Measurements from ENCODE around the gene SPCS1. TPM values are rescaled to one million over a fixed set of nuclear protein-coding genes. Genes with fewer than 3 reads are reported as not detected.
A peak's percentile ranks its signal among the peaks of the same experiment; 100 is the strongest.

The SPCS1 gene
- total RNA-seq, 1 experiment from 2014 or later: 93.2 TPM

DNA sequence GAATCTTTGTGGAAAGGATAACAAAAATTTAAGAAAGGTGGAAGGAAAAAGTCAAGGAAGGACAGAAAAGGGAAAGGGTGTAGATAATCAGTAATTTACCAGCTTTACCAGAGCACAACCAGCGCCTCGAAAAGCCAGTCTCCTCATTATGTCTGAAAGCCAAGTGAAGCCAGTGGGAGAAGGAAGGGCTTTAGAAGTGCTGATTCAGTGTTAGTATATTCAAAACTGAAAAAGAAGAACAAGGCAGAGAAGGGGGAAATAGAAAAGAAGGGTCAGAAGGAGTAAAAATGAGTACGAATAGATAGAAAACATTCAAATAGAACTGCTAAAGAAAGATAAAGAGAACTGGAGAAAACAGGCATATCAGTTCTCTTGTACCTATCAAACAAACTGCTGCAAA lies 24.3 kb upstream of the SPCS1 start:
- Histone ChIP-seq H3K9me3 (ENCODE audit: control insufficient read depth, insufficient read depth, low read depth, low read length) (no peaks in the 10 kb centered on the region), H3K36me3 (ENCODE audit: control insufficient read depth, insufficient read depth, low read length) (peaks cover 5% of the 10 kb centered on the region), H3K27ac (ENCODE audit: low read length) (peak overlapping the region; percentile 44; the same call in 1 of the 2 replicates), H3K27me3 (ENCODE audit: control insufficient read depth, insufficient read depth, low read length) (no peaks in the 10 kb centered on the region), H3K4me1 (ENCODE audit: control insufficient read depth, insufficient read depth, low read length) (peaks cover 19% of the 10 kb centered on the region), H3K4me3 (ENCODE audit: low read depth in 2 of 2, low read length in 2 of 2) (no peak overlapping the region)
- POLR2A ChIA-PET: interaction anchor here (0.7 kb wide), 1 partner anchor 10 kb away, joined by 6 read pairs; no protein-coding TSS in a partner anchor
- intact Hi-C loops (cut with micrococcal nuclease; ENCODE audit: unreplicated experiment) (no loop called here), in situ Hi-C loops (cut with HindIII; ENCODE audit: low pct_unique_long_range_greater_than_20kb, low sequenced_read_pairs) (no loop called here)
- DNase-seq (ENCODE audit: low read depth, low spot score) (no peak), ATAC-seq (no peak)
- CTCF ChIA-PET: interaction anchor here (1.0 kb wide), 1 partner anchor 155 kb away, joined by 5 read pairs; no protein-coding TSS in a partner anchor
- TF ChIP-seq SIN3A (IDR thresholded peaks at IDR 0.05; ENCODE audit: borderline replicate concordance, insufficient read depth, low read depth, low read length) (no peak), POLR2AphosphoS5 (IDR thresholded peaks at IDR 0.05; ENCODE audit: low read depth, low read length) (no peak), TCF7L2 (IDR thresholded peaks at IDR 0.05; ENCODE audit: low read depth, low read length) (no peak)
- TF ChIP-seq, protein P1, sequence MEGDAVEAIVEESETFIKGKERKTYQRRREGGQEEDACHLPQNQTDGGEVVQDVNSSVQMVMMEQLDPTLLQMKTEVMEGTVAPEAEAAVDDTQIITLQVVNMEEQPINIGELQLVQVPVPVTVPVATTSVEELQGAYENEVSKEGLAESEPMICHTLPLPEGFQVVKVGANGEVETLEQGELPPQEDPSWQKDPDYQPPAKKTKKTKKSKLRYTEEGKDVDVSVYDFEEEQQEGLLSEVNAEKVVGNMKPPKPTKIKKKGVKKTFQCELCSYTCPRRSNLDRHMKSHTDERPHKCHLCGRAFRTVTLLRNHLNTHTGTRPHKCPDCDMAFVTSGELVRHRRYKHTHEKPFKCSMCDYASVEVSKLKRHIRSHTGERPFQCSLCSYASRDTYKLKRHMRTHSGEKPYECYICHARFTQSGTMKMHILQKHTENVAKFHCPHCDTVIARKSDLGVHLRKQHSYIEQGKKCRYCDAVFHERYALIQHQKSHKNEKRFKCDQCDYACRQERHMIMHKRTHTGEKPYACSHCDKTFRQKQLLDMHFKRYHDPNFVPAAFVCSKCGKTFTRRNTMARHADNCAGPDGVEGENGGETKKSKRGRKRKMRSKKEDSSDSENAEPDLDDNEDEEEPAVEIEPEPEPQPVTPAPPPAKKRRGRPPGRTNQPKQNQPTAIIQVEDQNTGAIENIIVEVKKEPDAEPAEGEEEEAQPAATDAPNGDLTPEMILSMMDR (IDR thresholded peaks at IDR 0.05): no peak
- TF ChIP-seq, protein P2, sequence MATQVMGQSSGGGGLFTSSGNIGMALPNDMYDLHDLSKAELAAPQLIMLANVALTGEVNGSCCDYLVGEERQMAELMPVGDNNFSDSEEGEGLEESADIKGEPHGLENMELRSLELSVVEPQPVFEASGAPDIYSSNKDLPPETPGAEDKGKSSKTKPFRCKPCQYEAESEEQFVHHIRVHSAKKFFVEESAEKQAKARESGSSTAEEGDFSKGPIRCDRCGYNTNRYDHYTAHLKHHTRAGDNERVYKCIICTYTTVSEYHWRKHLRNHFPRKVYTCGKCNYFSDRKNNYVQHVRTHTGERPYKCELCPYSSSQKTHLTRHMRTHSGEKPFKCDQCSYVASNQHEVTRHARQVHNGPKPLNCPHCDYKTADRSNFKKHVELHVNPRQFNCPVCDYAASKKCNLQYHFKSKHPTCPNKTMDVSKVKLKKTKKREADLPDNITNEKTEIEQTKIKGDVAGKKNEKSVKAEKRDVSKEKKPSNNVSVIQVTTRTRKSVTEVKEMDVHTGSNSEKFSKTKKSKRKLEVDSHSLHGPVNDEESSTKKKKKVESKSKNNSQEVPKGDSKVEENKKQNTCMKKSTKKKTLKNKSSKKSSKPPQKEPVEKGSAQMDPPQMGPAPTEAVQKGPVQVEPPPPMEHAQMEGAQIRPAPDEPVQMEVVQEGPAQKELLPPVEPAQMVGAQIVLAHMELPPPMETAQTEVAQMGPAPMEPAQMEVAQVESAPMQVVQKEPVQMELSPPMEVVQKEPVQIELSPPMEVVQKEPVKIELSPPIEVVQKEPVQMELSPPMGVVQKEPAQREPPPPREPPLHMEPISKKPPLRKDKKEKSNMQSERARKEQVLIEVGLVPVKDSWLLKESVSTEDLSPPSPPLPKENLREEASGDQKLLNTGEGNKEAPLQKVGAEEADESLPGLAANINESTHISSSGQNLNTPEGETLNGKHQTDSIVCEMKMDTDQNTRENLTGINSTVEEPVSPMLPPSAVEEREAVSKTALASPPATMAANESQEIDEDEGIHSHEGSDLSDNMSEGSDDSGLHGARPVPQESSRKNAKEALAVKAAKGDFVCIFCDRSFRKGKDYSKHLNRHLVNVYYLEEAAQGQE (IDR thresholded peaks at IDR 0.05; ENCODE audit: insufficient read depth in 1 of 2, low read depth in 2 of 2, low read length in 1 of 2): no peak
- no TSS peak for BruUV-seq (replicated peaks)

GRCh38 chr3:52682016-52682415 lies 23.9 kb upstream of the SPCS1 start:
- TF ChIP-seq TCF7L2 (IDR thresholded peaks at IDR 0.05; ENCODE audit: low read depth, low read length): no peak
- TF ChIP-seq, protein P1 (IDR thresholded peaks at IDR 0.05): peak; percentile 43
- ATAC-seq (no peak), DNase-seq (ENCODE audit: low read depth, low spot score) (no peak)
- POLR2A ChIA-PET: interaction anchor here (0.7 kb wide), 1 partner anchor 10 kb away, joined by 6 read pairs; no protein-coding TSS in a partner anchor
- peaks cover 19% of the 10 kb centered on the region for H3K4me1 ChIP-seq (ENCODE audit: control insufficient read depth, insufficient read depth, low read length)
- H3K9me3 ChIP-seq (ENCODE audit: control insufficient read depth, insufficient read depth, low read depth, low read length): no peaks in the 10 kb centered on the region
- H3K36me3 ChIP-seq (ENCODE audit: control insufficient read depth, insufficient read depth, low read length): peaks cover 10% of the 10 kb centered on the region
- in situ Hi-C loops (cut with HindIII; ENCODE audit: low pct_unique_long_range_greater_than_20kb, low sequenced_read_pairs) (no loop called here), intact Hi-C loops (cut with micrococcal nuclease; ENCODE audit: unreplicated experiment) (no loop called here)
- no peaks in the 10 kb centered on the region for H3K27me3 ChIP-seq (ENCODE audit: control insufficient read depth, insufficient read depth, low read length)
- H3K27ac ChIP-seq (ENCODE audit: low read length): peak overlapping the region; percentile 44; the same call in 1 of the 2 replicates
- H3K4me3 ChIP-seq (ENCODE audit: low read depth in 2 of 2, low read length in 2 of 2): no peak overlapping the region
- CTCF ChIA-PET: no interaction called here
- BruUV-seq (replicated peaks): no TSS peak
